NCI-H1436 treated with DMSO at 0.1 percent for 48 hours (cell line): ENCODE results near the gene FER.

Experiments used
- DNase-seq: peaks from one replicate; lab custom pipeline; 2025; lab: John Stamatoyannopoulos, UW

FER gene

GRCh38 chr5:109177782-109178181 lies 430.1 kb downstream of the FER start:
- DNase-seq: no peak

GRCh38 chr5:109180668-109181067 lies 433.0 kb downstream of the FER start:
- DNase-seq: no peak

GRCh38 chr5:109186759-109187158 lies 439.1 kb downstream of the FER start:
- DNase-seq: no peak

- DNase-seq: no peak
Measured at GRCh38 chr5:109191153-109191558, 443.5 kb downstream of the FER start.

GRCh38 chr5:109192027-109192426 lies 444.3 kb downstream of the FER start:
- DNase-seq: no peak

GRCh38 chr5:109192555-109193281 lies 445.0 kb downstream of the FER start:
- no peak for DNase-seq

GRCh38 chr5:109195667-109196066 lies 448.0 kb downstream of the FER start:
- no peak for DNase-seq

GRCh38 chr5:109196087-109196822 lies 448.6 kb downstream of the FER start:
- no peak for DNase-seq

- DNase-seq: no peak
Measured at GRCh38 chr5:109196823-109197160, 449.1 kb downstream of the FER start.

- DNase-seq: no peak
Measured at GRCh38 chr5:109199289-109199688, 451.6 kb downstream of the FER start.

- DNase-seq: no peak
Measured at GRCh38 chr5:109199799-109200620, 452.3 kb downstream of the FER start.

- DNase-seq: no peak
Measured at GRCh38 chr5:109215040-109215439, 467.3 kb downstream of the FER start.

- DNase-seq: no peak
Measured at GRCh38 chr5:109218818-109219217, 471.1 kb downstream of the FER start.

- DNase-seq: no peak
Measured at GRCh38 chr5:109223531-109223930, 475.8 kb downstream of the FER start.

- DNase-seq: no peak
Measured at GRCh38 chr5:109224276-109224882, 476.7 kb downstream of the FER start.

- DNase-seq: no peak
Measured at GRCh38 chr5:109225716-109226625, 478.3 kb downstream of the FER start.

- no peak for DNase-seq
Measured at GRCh38 chr5:109230369-109230768, 482.7 kb downstream of the FER start.

- no peak for DNase-seq
Measured at GRCh38 chr5:109231331-109231730, 483.6 kb downstream of the FER start.

- no peak for DNase-seq
Measured at GRCh38 chr5:109234381-109234780, 486.7 kb downstream of the FER start.

- no peak for DNase-seq
Measured at GRCh38 chr5:109239456-109239855, 491.8 kb downstream of the FER start.

GRCh38 chr5:109242518-109242917 lies 494.8 kb downstream of the FER start:
- DNase-seq: no peak
